ENCODE measurements around the gene ATG3. TPM values are rescaled to one million over a fixed set of nuclear protein-coding genes. Genes with fewer than 3 reads are reported as not detected.

ATG3 gene
- total RNA-seq, 1 experiment from 2014 or later: 27.5 TPM

Other genes with a start within 250 kb of the ATG3 start
- gene CD200, start 228.8 kb downstream of the ATG3 start, total RNA-seq (2014; rRNA removed; shearing (Covaris generic); ENCODE audit: low replicate concordance): not detected in 2 replicates
- not detected in 2 replicates for gene BTLA, start 62.5 kb downstream of the ATG3 start, total RNA-seq (2014; rRNA removed; shearing (Covaris generic); ENCODE audit: low replicate concordance)
- 16.2 and 24.8 TPM in 2 replicates for gene SLC35A5, start 83 bp upstream of the ATG3 start, total RNA-seq (2014; rRNA removed; shearing (Covaris generic); ENCODE audit: low replicate concordance)
- gene CCDC80, start 79.2 kb upstream of the ATG3 start, total RNA-seq (2014; rRNA removed; shearing (Covaris generic); ENCODE audit: low replicate concordance): 0.26 and 1.3 TPM in 2 replicates

All from Caki2 (cell line).